Occipital lobe (tissue), 2 donors: ENCODE results near the gene ASPHD2. TPM values are rescaled to one million over a fixed set of nuclear protein-coding genes. Genes with fewer than 3 reads are reported as not detected.

Experiments
- DNase-seq: peaks from one replicate; lab custom pipeline; 2025; lab: John Stamatoyannopoulos, UW
- total RNA-seq: library from RNA; depleted of rRNA; stranded (reverse); fragments of >200 nt; gene quantifications from one replicate; pipeline ENCODE4 v1.2.3, GENCODE V29; 2014

Gene ASPHD2
- total RNA-seq, 1 donor from 2014 or later: 18.4 TPM

DNA sequence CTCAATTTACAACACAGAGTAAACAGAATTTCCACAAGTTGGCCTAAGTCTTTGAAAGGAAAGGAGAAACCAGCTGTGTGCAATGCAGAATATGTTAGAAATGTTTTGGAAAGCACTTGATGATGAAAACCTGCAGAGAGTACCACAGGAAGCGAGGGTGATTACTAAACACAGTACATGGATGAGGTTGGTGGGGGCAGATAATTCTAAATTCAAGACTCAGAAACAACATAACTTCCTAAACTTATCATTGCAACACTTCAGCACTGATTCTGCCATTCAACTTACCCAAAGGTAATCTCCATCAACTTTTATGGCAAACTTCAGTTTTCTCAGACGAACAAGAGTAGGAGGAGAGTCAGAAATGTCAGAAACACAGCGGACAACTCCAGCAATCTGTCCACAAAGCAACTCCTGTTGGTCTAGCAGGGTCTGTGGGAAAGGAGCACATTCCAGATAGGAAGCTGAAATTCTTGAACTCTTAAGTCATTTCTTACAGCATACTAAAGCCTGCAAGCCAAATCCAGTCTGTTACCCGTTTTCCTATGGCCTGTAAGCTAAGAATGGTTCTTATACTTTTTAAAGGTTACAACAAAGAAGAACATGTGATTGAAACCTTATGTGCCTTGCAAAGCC, 47.8 kb downstream of the ASPHD2 start:
- no peak for DNase-seq

DNA sequence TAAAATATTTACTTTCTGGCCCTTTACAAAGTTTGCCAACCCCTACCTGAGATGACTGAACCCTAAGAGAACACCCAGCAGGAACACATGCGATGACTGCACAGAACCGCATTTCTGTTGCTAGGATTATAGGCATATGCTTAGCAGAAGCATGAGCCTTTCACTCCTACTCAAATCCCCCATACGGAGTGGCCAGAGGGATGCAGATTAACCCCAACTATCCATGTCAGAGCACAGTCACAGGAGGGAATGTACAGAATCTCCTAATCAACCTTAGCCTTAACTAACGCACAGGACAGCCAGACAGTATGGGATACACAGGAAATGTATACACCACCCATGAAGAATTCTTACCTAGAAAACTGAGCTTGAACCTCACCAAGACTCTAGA, 48.3 kb downstream of the ASPHD2 start:
- no peak for DNase-seq

DNA sequence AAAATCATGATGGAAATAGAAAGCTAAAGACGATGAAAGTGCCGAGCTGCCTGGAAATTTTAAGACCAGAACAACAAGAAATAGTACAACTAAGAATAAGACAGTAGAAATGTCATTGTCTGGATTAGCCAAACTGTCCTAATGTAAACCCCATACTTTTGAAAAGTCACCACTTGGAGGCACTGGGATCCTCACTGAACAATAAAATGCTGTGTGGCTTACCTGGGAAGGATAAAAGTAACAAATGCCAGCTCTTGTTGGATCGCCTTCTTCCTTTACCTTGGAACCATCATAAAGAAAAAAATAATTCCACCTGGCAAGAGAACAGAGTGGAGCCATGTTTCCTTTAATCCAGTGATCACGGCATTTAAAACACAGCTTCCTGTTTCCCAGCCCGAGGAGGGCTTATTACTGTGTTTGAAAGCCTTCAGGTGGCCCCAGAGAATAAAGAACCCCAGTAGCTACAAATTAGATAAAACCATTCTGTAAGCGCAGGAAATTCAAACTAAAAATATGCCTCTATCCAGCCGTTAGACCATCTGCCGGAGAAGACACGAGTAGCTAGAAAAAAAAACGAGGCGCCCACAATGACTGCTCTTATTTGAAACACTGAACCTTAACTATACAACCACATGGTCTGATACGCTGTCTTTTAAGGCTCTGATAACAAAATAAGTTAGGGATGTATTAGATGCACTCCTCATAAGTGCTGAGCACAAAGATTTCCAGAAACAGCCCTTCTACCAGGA, 50.2 kb downstream of the ASPHD2 start:
- no peak for DNase-seq

DNA sequence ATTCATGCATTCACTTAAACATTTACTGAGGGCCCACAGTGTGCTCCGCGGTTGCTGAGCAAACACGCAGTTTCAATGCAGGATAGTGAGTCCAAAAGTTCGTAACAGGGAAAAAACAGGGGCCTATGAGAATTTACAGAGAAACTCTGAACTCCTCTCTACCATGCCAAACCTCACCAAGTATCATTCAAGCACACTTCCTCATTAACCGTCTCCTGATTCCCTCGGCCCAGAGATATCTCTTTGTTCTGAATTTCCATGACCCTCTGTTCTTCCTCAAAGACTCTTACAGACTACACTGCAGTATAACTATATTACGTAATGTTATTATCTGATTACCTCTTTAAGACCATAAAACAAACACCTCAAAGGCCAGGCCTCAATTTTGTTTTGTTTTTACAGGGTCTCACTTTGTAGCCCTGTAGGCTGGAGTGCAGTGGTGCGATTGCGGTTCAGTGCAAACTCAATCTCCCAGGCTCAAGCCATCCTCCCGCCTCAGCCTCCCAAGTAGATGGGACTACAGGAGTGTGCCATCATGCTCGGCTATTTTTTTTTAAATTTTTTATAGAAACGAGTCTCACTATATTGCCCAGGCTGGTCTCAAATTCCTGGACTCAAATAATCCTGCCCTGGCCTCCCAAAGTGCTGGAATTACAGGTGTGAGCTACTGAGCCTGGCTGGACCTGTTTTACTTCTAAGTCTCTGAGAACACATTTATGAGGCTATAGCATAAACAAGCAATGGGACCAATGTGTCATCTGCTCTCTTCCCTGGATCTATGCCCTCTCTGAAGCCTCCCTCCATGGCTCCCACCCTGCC, 50.9 kb downstream of the ASPHD2 start:
- DNase-seq: no peak

DNA sequence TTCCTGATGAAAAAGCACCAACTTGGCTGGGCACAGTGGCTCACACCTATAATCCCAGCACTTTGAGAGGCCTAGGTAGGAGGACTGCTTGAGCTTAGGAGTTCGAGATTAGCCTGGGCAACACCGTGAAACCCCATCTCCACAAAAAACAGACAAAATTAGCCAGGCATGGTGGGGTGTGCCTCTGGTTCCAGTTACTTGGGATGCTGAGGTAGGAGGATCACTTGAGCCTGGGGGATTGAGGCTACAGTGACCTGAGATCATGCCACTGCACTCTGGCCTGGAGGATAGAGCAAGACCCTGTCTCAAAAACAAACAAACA, 51.5 kb downstream of the ASPHD2 start:
- DNase-seq: no peak

DNA sequence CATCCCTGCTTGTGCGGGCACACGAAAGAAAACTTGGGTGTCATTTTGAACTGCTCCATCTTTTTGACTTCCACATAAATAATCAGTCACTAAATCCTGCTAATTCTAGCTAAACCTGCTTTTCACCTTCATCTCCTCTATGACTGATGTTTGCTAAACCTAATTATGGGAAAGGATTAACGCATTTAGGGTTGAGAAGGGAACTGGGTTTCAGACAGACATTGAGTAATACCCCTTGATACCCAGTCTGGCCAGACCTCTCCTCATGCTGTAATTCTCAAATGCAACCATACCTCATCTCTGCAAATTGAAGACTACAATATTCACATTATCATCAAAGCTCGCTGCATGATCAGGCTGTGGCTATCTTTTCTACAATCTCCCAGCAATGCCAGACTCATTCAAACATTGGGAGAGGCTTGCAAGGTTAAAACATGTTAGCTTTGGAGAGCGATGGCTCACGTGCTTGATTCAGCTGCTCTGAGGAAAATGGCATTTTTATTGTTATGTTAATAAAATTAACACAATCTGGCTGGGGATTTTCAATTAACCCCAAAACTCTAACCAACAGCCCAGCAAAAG, 52.1 kb downstream of the ASPHD2 start:
- DNase-seq: no peak

DNA sequence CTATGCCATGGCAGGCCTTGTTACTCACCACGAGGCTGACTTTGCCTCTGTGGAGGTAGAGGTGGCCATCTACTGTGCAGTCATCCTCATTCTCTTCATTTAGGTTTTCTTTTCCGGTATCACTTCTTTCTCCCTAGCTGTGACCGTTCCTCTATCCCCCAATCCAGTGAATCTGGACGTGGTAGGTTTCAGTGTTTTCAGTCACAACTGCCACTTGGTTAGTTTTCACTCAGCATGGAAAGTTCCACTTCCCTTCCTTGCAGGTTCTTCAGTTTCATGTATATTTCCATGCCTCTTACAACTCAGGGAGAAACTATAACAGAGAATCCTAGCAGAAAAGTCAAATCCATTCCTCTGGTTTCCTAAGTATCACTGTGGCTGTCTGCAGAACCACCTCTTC, 52.6 kb downstream of the ASPHD2 start:
- DNase-seq: no peak

DNA sequence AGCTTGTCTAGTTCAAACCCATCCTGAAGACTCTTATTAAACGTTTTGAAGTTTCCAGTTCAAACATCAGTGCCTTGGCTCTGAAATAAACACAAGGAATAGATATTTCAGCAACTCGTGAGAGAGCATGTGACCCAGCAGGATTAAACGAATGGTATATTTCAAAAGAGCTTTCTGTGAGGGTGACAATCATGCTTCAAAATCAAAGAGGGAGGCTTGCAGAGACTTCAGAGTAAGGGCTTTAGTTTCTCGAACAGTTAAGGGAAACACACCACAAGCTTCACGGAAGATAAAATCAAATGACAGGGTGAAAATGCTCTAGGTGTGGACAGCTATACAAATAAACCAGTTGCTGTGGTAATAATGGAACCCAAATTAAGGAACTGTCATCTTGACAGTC, 53.1 kb downstream of the ASPHD2 start:
- no peak for DNase-seq

DNA sequence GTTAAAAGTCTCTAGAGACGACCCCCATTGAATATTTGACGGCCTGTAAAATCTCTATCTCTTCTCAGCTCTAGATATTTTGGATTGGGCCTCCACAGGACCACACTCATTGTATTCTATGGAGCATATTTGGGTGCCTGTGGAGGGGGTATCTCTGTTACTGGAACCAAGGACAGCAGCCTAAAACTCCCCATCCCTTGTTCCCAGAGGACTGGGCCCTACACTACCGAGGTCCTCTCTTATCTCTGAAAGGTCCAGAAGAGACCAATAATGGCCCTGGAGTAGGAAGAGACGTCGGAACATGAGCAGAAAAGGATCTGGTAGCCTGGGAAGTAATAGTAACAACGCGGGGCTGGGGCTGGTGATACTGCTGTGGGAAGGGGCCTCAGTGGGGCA, 54.0 kb downstream of the ASPHD2 start:
- no peak for DNase-seq

DNA sequence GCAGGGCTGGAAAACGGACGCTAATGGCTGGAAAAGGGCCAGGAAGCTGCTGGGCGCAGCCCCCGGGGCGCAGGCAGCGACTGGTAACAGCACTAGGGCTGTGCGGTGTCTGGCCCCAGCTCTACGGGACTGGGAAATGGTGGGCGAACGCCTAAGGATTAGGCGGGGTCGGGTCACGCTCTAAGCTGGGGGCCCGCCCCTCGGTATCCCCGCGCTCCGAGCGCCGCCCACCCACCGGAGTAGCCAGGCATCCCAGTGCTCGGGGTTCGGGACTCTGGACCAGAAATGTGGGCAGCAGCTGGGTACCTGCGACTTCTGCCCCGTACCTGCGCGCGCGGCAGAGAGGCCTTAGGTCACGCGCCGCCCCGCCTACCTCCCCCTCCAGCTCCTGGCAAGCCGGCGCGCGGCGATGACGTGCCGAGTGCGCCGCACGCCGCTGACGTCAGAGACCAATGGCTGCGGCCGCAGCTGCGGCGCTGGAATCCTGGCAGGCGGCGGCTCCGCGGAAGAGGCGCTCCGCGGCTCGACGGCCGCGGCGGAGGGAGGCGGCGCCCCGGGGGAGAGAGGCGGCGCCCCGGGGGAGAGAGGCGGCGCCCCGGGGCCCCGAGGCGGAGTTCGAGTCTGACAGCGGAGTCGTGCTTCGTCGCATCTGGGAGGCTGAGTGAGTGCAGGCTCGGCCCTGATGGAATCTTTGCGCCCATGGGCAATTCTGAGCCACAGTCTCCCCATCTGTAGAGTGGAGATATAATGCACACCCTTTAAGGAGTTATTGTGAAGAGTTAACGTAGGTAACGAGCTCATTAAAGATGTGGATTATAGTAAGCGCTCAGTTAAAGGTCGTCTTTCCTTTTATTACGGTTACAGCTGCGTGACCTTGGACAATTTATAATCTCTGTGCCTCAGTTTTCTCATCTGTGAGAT, 54.6 kb downstream of the ASPHD2 start, which contains the start of the genes HPS4 and SRRD:
TSS of gene HPS4 (minus strand) at position 345 of the 921 bp plus-strand sequence. CDS start 2,021 bp downstream, outside the sequence.
TSS of gene SRRD (plus strand) at position 439 of the 921 bp plus-strand sequence. CDS start at position 453, 14 bp downstream.
- peak; percentile 77 for DNase-seq

DNA sequence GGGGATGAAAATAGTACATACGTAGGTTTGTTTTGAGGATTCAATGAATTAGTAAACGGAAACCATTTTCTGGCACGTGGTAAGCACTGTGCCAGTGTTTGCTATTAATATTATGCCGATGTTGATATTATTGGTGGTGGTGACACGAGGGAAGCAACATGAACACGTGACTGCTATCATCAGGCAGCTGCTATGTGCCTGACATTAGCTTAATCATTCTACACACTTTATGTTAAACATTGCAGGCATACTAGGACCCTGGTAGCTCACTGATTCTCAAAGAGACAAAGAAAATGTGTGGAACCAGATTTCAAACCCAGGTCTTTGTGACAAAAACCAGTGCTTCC, 55.3 kb downstream of the ASPHD2 start:
- no peak for DNase-seq

DNA sequence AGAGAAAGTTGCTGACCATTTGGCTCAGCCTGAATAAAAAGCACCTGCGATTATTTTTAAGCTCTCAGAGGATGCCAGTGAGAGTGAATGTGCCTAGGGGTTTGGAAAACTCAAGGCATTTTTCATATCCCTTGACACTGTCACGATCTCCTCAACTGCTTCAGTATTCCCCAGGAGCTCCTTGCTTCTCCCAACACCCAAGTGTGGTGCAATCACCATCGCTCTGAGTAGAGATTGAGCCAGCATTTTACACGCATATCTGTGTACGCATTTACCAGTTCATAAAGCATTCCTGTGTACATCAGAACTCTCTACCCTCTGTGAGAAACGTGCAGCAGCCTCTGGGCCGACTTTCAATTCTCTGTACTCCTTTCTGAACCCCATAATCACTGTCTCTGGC, 56.0 kb downstream of the ASPHD2 start:
- no peak for DNase-seq

DNA sequence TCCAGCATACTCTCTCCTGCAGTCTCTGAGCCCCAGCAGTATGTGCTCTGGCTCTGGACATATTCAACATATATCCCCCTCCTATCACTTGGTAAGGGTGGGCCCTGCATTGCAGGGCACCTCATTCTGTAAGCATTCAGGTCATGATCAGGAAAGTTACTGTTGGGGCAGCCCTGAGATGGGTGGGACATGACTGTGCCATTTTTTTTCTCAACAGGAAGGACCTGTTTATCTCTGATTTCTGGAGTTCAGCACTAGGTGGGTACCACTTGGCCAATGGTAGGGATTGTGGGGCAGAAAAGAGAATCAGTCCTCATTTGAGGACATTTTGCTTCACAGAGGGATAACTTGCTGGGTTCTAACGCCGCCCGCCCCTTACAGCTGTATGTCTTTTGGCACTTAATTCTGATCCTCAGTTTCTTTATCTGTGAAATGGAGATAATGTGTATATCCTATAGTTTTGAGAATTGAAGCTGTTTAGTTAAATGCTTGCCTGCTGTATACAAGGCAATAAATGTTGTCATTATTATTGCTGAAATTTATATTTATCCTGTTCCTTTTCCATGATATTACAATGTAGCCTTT, 56.8 kb downstream of the ASPHD2 start:
- DNase-seq: no peak

DNA sequence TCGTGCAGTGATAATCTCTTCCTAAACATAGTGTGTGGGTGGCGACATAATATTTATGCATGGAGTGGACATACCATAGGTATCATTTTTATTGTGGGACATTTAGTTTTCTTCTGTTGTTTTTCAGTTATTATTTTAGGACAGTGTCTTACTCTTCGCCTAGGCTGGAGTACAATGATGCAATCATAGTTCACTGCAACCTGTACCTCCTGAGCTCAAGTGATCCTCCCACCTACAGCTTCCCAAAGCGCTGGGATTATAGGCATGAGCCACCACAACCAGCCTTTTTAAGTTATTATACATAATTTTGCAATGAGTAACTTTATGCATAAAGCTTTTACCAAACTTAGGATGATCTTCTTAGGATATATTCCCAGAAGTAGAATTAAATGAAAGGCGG, 57.3 kb downstream of the ASPHD2 start:
- no peak for DNase-seq

DNA sequence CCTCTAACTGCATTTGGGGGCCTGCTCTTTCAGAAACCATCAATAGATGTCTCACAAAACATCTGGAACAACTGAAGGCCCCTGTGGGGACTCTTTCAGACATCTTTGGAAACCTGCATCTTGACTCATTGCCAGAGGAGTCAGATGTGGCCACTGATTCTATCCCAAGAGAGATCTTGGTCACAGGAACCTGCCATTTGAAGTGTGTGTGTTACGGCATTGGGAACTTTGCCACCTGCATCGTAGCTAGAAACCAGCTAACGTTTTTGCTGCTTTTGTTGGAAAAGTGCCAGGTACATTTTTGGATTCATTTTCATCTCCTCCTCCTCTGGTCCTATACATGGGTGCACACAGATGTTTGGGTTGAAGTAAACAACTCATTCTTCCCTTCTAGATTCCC, 58.9 kb downstream of the ASPHD2 start:
- no peak for DNase-seq

DNA sequence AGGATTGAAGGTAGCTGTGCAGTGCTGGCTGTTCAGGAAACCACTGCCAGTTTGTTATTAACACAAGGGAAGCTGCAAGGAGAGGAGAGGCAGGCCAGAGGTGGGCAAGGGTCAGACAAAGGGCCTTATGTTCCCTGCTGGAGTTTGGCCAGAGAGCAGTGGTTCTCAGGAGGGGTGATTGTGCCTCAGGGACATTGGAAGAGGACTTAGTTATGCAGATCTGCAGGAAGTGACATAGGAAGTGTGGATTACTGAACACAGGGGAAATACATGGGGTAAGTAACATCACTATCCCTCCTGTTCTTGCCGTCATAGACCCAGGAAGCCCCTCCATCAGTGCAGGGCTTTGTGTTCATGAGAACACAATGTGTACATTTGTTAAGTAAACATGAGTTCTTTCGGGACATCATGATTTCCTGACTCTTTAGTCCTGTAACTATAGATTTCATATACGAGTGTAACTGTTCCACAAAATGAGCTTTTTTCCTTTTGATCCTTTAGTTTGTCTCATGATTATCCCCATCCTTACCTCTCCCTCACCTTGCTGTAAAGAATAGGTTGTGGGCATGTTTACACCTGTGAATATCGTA, 60.5 kb downstream of the ASPHD2 start:
- no peak for DNase-seq

DNA sequence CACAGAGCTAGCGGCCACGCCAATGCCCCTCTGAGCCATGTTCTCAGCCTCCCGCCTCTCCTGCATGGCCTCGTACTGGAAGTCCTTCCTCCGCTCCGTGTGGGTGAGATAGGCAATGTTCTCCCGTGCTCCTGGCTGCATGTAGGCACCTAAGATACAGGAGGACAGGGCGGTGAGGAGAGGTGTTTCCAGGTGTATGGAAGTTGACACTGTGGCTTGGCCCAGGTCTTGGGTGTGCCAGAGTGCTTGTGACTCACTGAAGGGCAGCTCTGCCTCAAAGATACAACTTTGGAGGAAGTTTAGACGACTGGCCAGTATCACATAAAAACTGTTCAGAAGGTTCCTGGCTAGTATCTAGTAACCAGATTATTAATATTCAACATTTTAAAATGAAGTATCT, 63.2 kb downstream of the ASPHD2 start:
- no peak for DNase-seq

DNA sequence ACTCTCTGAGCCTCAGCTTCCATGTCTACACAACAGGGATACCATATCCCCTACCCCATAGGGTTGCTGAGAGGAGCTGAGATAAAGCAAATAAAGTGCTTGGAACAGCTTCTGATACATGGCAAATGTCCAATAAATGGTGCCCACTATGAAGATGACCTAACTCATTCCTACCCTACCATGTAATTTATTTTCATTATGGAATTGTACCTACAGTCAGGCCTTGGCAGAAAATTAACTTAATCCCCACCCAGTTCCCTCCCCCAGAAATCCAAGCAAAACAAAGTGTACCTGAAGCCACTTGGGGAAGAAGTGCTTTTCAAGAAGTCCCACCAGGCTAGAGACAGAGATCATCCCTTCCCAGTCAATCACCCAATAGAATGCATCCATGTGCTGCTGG, 65.4 kb downstream of the ASPHD2 start:
- DNase-seq: no peak
